Esophagus muscularis mucosa (tissue), 3 donors: ENCODE data around the gene STARD5.

Source experiments
- CTCF ChIP-seq, 3 experiments: fragments of 200-600 bp in 2 of 3; fragments of 450-650 bp in 1 of 3; sonication (generic) in 2 of 3; IDR thresholded peaks; one replicate each; pipeline ENCODE4 v1.5.1; 2017 to 2019; ENCODE audit warnings: antibody characterized with exemption in 3 of 3, mild to moderate bottlenecking in 2 of 3, moderate library complexity in 1 of 3
- POLR2A ChIP-seq: fragments of 450-650 bp; IDR thresholded peaks from one replicate; pipeline ENCODE4 v1.6.1; 2017; ENCODE audit warnings: antibody characterized with exemption, moderate library complexity, mild to moderate bottlenecking, low read depth
- POLR2AphosphoS5 ChIP-seq, 2 donors: sonication (generic); formaldehyde crosslinking; IDR thresholded peaks; one replicate each; pipeline ENCODE4 v1.6.1; 2017; ENCODE audit warnings: antibody characterized with exemption in 2 of 2

- TF ChIP-seq CTCF (IDR thresholded peaks at IDR 0.05) (no peak), POLR2A (no peak), POLR2AphosphoS5 (IDR thresholded peaks at IDR 0.05) (no peak)
Observed at GRCh38 chr15:81295486-81296121, 28.3 kb downstream of the STARD5 start.
